ENCODE measurements around the gene KIF12. TPM values are rescaled to one million over a fixed set of nuclear protein-coding genes. Genes with fewer than 3 reads are reported as not detected.

KIF12 gene
- polyA plus RNA-seq, 4 donors = 14.3 to 151 (median 105) TPM

GRCh38 chr9:114094971-114095370 is 4.1 kb downstream of the KIF12 start:
- Histone ChIP-seq H3K36me3 (ENCODE audit: control insufficient read depth in 3 of 3, insufficient read depth in 2 of 3, low read depth in 1 of 3, low read length in 3 of 3) (peaks cover 0 to 65% (median 4%) of the 10 kb centered on the region in 3 donors), H3K27me3 (ENCODE audit: control insufficient read depth in 3 of 3, insufficient read depth in 3 of 3, low read length in 3 of 3) (peaks cover 0 to 3% (median 0%) of the 10 kb centered on the region in 3 donors), H3K4me1 (ENCODE audit: control insufficient read depth in 3 of 3, insufficient read depth in 2 of 3, low read depth in 1 of 3, low read length in 2 of 3) (peaks cover 0 to 28% (median 2%) of the 10 kb centered on the region in 3 donors), H3K27ac (ENCODE audit: low read depth in 1 of 3, low read length in 2 of 3) (no peak overlapping the region), H3K4me3 (ENCODE audit: low read depth in 1 of 3, low read length in 3 of 3) (no peak overlapping the region), H3K9me3 (ENCODE audit: control insufficient read depth in 2 of 2, insufficient read depth in 1 of 2, low read depth in 1 of 2, low read length in 1 of 2) (no peaks in the 10 kb centered on the region)
- 91 to 95% (median 95%) methylated on average over 11 to 12 of the region's 12 CpGs for WGBS, 3 donors
- DNase-seq (no peak), FAIRE-seq (no peak)

GRCh38 chr9:114093761-114094505 is 5.2 kb downstream of the KIF12 start:
- H3K27ac ChIP-seq (ENCODE audit: low read depth in 1 of 3, low read length in 2 of 3) = no peak overlapping the region
- DNase-seq = no peak
- 84 to 89% (median 88%) methylated on average over 8 to 9 of the region's 9 CpGs for WGBS, 3 donors

GRCh38 chr9:114093031-114093471 is 6.0 kb downstream of the KIF12 start:
- H3K9me3 ChIP-seq (ENCODE audit: control insufficient read depth in 2 of 2, insufficient read depth in 1 of 2, low read depth in 1 of 2, low read length in 1 of 2) = no peaks in the 10 kb centered on the region
- DNase-seq (no peak), FAIRE-seq (no peak)
- no peaks in the 10 kb centered on the region for H3K27me3 ChIP-seq (ENCODE audit: control insufficient read depth in 3 of 3, insufficient read depth in 3 of 3, low read length in 3 of 3)
- 87 to 92% (median 90%) methylated on average over 4 of the region's 4 CpGs for WGBS, 3 donors
- no peak overlapping the region for H3K4me3 ChIP-seq (ENCODE audit: low read depth in 1 of 3, low read length in 3 of 3)
- H3K4me1 ChIP-seq (ENCODE audit: control insufficient read depth in 3 of 3, insufficient read depth in 2 of 3, low read depth in 1 of 3, low read length in 2 of 3) = peaks cover 0 to 19% (median 0%) of the 10 kb centered on the region in 3 donors
- peaks cover 0 to 65% (median 4%) of the 10 kb centered on the region in 3 donors for H3K36me3 ChIP-seq (ENCODE audit: control insufficient read depth in 3 of 3, insufficient read depth in 2 of 3, low read depth in 1 of 3, low read length in 3 of 3)
- no peak overlapping the region for H3K27ac ChIP-seq (ENCODE audit: low read depth in 1 of 3, low read length in 2 of 3)

More at GRCh38 chr9:114093761-114094505, 5.2 kb downstream of the KIF12 start:
- H3K36me3 ChIP-seq (ENCODE audit: control insufficient read depth in 3 of 3, insufficient read depth in 2 of 3, low read depth in 1 of 3, low read length in 3 of 3) = peaks cover 0 to 65% (median 4%) of the 10 kb centered on the region in 3 donors
- no peak for FAIRE-seq
- H3K9me3 ChIP-seq (ENCODE audit: control insufficient read depth in 2 of 2, insufficient read depth in 1 of 2, low read depth in 1 of 2, low read length in 1 of 2) = no peaks in the 10 kb centered on the region
- H3K27me3 ChIP-seq (ENCODE audit: control insufficient read depth in 3 of 3, insufficient read depth in 3 of 3, low read length in 3 of 3) = peaks cover 0 to 3% (median 0%) of the 10 kb centered on the region in 3 donors
- no peak overlapping the region for H3K4me3 ChIP-seq (ENCODE audit: low read depth in 1 of 3, low read length in 3 of 3)
- H3K4me1 ChIP-seq (ENCODE audit: control insufficient read depth in 3 of 3, insufficient read depth in 2 of 3, low read depth in 1 of 3, low read length in 2 of 3) = peaks cover 0 to 19% (median 2%) of the 10 kb centered on the region in 3 donors

GRCh38 chr9:114092336-114092735 is 6.8 kb downstream of the KIF12 start:
- WGBS, 3 donors = 81 to 88% (median 84%) methylated on average over 3 to 4 of the region's 4 CpGs
- FAIRE-seq = no peak
- Histone ChIP-seq H3K4me1 (ENCODE audit: control insufficient read depth in 3 of 3, insufficient read depth in 2 of 3, low read depth in 1 of 3, low read length in 2 of 3) (peaks cover 0 to 19% (median 0%) of the 10 kb centered on the region in 3 donors), H3K27me3 (ENCODE audit: control insufficient read depth in 3 of 3, insufficient read depth in 3 of 3, low read length in 3 of 3) (no peaks in the 10 kb centered on the region), H3K36me3 (ENCODE audit: control insufficient read depth in 3 of 3, insufficient read depth in 2 of 3, low read depth in 1 of 3, low read length in 3 of 3) (peaks cover 0 to 63% (median 4%) of the 10 kb centered on the region in 3 donors), H3K27ac (ENCODE audit: low read depth in 1 of 3, low read length in 2 of 3) (no peak overlapping the region), H3K9me3 (ENCODE audit: control insufficient read depth in 2 of 2, insufficient read depth in 1 of 2, low read depth in 1 of 2, low read length in 1 of 2) (no peaks in the 10 kb centered on the region), H3K4me3 (ENCODE audit: low read depth in 1 of 3, low read length in 3 of 3) (no peak overlapping the region)
- DNase-seq = no peak

GRCh38 chr9:114091711-114092110 is 7.4 kb downstream of the KIF12 start:
- H3K36me3 ChIP-seq (ENCODE audit: control insufficient read depth in 3 of 3, insufficient read depth in 2 of 3, low read depth in 1 of 3, low read length in 3 of 3) = peaks cover 0 to 56% (median 4%) of the 10 kb centered on the region in 3 donors
- H3K9me3 ChIP-seq (ENCODE audit: control insufficient read depth in 2 of 2, insufficient read depth in 1 of 2, low read depth in 1 of 2, low read length in 1 of 2) = no peaks in the 10 kb centered on the region
- H3K27me3 ChIP-seq (ENCODE audit: control insufficient read depth in 3 of 3, insufficient read depth in 3 of 3, low read length in 3 of 3) = no peaks in the 10 kb centered on the region
- peaks cover 0 to 13% (median 0%) of the 10 kb centered on the region in 3 donors for H3K4me1 ChIP-seq (ENCODE audit: control insufficient read depth in 3 of 3, insufficient read depth in 2 of 3, low read depth in 1 of 3, low read length in 2 of 3)
- 84 to 91% (median 89%) methylated on average over 8 of the region's 8 CpGs for whole genome bisulfite sequencing, 3 donors
- H3K4me3 ChIP-seq (ENCODE audit: low read depth in 1 of 3, low read length in 3 of 3) = no peak overlapping the region
- no peak overlapping the region for H3K27ac ChIP-seq (ENCODE audit: low read depth in 1 of 3, low read length in 2 of 3)
- FAIRE-seq = no peak
- no peak for DNase-seq

GRCh38 chr9:114090798-114091197 is 8.3 kb downstream of the KIF12 start:
- WGBS, 3 donors = 83 to 94% (median 90%) methylated on average over 4 of the region's 4 CpGs
- Histone ChIP-seq H3K36me3 (ENCODE audit: control insufficient read depth in 3 of 3, insufficient read depth in 2 of 3, low read depth in 1 of 3, low read length in 3 of 3) (peaks cover 0 to 52% (median 4%) of the 10 kb centered on the region in 3 donors), H3K9me3 (ENCODE audit: control insufficient read depth in 2 of 2, insufficient read depth in 1 of 2, low read depth in 1 of 2, low read length in 1 of 2) (no peaks in the 10 kb centered on the region), H3K27me3 (ENCODE audit: control insufficient read depth in 3 of 3, insufficient read depth in 3 of 3, low read length in 3 of 3) (no peaks in the 10 kb centered on the region), H3K4me1 (ENCODE audit: control insufficient read depth in 3 of 3, insufficient read depth in 2 of 3, low read depth in 1 of 3, low read length in 2 of 3) (peaks cover 0 to 3% (median 0%) of the 10 kb centered on the region in 3 donors), H3K4me3 (ENCODE audit: low read depth in 1 of 3, low read length in 3 of 3) (no peak overlapping the region), H3K27ac (ENCODE audit: low read depth in 1 of 3, low read length in 2 of 3) (no peak overlapping the region)
- FAIRE-seq = no peak
- no peak for DNase-seq

- no peaks in the 10 kb centered on the region for H3K4me1 ChIP-seq (ENCODE audit: control insufficient read depth in 3 of 3, insufficient read depth in 2 of 3, low read depth in 1 of 3, low read length in 2 of 3)
- H3K36me3 ChIP-seq (ENCODE audit: control insufficient read depth in 3 of 3, insufficient read depth in 2 of 3, low read depth in 1 of 3, low read length in 3 of 3) = peaks cover 0 to 39% (median 0%) of the 10 kb centered on the region in 3 donors
- DNase-seq (no peak), FAIRE-seq (no peak)
- 82 to 86% (median 82%) methylated on average over 4 of the region's 4 CpGs for WGBS, 3 donors
- no peak overlapping the region for H3K4me3 ChIP-seq (ENCODE audit: low read depth in 1 of 3, low read length in 3 of 3)
- H3K27ac ChIP-seq (ENCODE audit: low read depth in 1 of 3, low read length in 2 of 3) = no peak overlapping the region
- H3K9me3 ChIP-seq (ENCODE audit: control insufficient read depth in 2 of 2, insufficient read depth in 1 of 2, low read depth in 1 of 2, low read length in 1 of 2) = no peaks in the 10 kb centered on the region
- no peaks in the 10 kb centered on the region for H3K27me3 ChIP-seq (ENCODE audit: control insufficient read depth in 3 of 3, insufficient read depth in 3 of 3, low read length in 3 of 3)
These were observed 9.8 kb downstream of the KIF12 start for GRCh38 chr9:114089206-114089840.

GRCh38 chr9:114088571-114089170 is 10.4 kb downstream of the KIF12 start:
- DNase-seq (no peak), FAIRE-seq (no peak)
- WGBS, 3 donors = 79 to 89% (median 85%) methylated on average over 7 of the region's 7 CpGs
- no peak overlapping the region for H3K4me3 ChIP-seq (ENCODE audit: low read depth in 1 of 3, low read length in 3 of 3)
- peaks cover 0 to 33% (median 0%) of the 10 kb centered on the region in 3 donors for H3K36me3 ChIP-seq (ENCODE audit: control insufficient read depth in 3 of 3, insufficient read depth in 2 of 3, low read depth in 1 of 3, low read length in 3 of 3)
- H3K9me3 ChIP-seq (ENCODE audit: control insufficient read depth in 2 of 2, insufficient read depth in 1 of 2, low read depth in 1 of 2, low read length in 1 of 2) = no peaks in the 10 kb centered on the region
- H3K27ac ChIP-seq (ENCODE audit: low read depth in 1 of 3, low read length in 2 of 3) = no peak overlapping the region
- H3K4me1 ChIP-seq (ENCODE audit: control insufficient read depth in 3 of 3, insufficient read depth in 2 of 3, low read depth in 1 of 3, low read length in 2 of 3) = no peaks in the 10 kb centered on the region
- H3K27me3 ChIP-seq (ENCODE audit: control insufficient read depth in 3 of 3, insufficient read depth in 3 of 3, low read length in 3 of 3) = no peaks in the 10 kb centered on the region

Data from small intestine (tissue), 7 donors.